ENCODE measurements around the gene GDF7. TPM values are rescaled to one million over a fixed set of nuclear protein-coding genes. Genes with fewer than 3 reads are reported as not detected.

Gene GDF7
- total RNA-seq, 1 experiment from 2014 or later: 0.04 TPM

DNA sequence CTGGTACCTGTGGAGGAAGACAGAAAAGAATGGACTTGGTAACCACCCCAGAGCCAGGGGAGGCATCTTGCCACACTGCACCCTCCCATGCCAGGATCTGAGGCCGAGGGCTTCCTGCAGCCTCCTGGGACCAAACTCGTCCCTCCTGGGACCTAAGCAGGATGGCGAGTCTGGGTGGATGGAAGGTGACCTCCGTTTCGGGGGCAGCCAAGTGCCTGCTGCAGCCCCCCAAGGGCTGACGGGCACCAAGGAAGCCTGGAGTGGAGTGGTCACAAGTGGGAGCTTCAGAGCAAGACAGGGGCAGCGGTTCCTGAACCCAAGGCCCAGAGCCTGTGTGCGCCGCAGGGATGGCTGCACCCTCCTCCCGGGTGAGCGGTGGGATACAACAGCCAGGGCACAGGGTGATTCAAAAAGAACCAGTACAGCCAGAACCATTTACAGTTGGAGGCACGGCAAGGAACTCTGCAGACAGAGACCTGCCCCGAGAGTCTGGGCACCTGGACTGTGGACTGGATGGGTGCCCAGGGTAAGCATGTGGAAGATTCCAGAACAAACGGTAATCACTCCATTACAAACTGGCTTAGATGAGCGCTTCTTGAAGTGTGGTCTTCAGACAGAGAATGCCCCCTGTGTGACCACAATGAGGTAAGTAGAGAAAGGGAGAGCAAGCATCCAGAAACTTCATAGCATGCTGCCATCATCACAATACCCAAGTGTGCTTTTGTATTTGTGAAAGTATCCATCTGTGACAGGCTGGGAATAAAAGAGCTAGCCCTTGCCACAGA lies 28.1 kb upstream of the GDF7 start:
- H2AFZ ChIP-seq (ENCODE audit: low read length): no peak overlapping the region
- no peak for DNase-seq
- Mint-ChIP-seq H3K4me1 (peaks cover 10 to 12% of the 10 kb centered on the region in 2 experiments), H3K4me3 (no peak overlapping the region), H3K36me3 (ENCODE audit: insufficient read depth in 1 of 3, low read depth in 3 of 3) (peaks cover 0 to 13% (median 4%) of the 10 kb centered on the region in 3 experiments; a peak in 4 of 7 replicates), H3K27ac (no peak overlapping the region), H3K27me3 (ENCODE audit: low read depth) (no peaks in the 10 kb centered on the region; the same call in 1 of the 2 replicates), H3K9me3 (no peaks in the 10 kb centered on the region)
- TF ChIP-seq, protein P1, sequence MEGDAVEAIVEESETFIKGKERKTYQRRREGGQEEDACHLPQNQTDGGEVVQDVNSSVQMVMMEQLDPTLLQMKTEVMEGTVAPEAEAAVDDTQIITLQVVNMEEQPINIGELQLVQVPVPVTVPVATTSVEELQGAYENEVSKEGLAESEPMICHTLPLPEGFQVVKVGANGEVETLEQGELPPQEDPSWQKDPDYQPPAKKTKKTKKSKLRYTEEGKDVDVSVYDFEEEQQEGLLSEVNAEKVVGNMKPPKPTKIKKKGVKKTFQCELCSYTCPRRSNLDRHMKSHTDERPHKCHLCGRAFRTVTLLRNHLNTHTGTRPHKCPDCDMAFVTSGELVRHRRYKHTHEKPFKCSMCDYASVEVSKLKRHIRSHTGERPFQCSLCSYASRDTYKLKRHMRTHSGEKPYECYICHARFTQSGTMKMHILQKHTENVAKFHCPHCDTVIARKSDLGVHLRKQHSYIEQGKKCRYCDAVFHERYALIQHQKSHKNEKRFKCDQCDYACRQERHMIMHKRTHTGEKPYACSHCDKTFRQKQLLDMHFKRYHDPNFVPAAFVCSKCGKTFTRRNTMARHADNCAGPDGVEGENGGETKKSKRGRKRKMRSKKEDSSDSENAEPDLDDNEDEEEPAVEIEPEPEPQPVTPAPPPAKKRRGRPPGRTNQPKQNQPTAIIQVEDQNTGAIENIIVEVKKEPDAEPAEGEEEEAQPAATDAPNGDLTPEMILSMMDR (conservative IDR thresholded peaks at IDR 0.05): no peak
- H3K27ac ChIP-seq (ENCODE audit: insufficient read length, low read depth, low read length): no peak overlapping the region
- H3K9ac ChIP-seq (ENCODE audit: extremely low read depth, insufficient read length, low read length): no peak overlapping the region
- H3K4me1 ChIP-seq (ENCODE audit: insufficient read depth, low read length): no peaks in the 10 kb centered on the region
- no CpG with 5 or more reads among the region's 15 CpGs for WGBS (ENCODE audit: extremely low coverage, insufficient read length, low lambda C conversion rate)
- no peaks in the 10 kb centered on the region for H4K20me1 ChIP-seq (ENCODE audit: control insufficient read depth, insufficient read depth, insufficient read length)
- no peak overlapping the region for H2BK20ac ChIP-seq (ENCODE audit: low read depth, low read length, poor library complexity, severe bottlenecking)
- no peaks in the 10 kb centered on the region for H3K79me2 ChIP-seq (ENCODE audit: insufficient read depth, low read length)
- H2BK120ac ChIP-seq (ENCODE audit: low read depth, low read length, poor library complexity, severe bottlenecking): no peak overlapping the region
- no peak overlapping the region for H4K8ac ChIP-seq (replicated peaks; ENCODE audit: insufficient read length, low read depth, low read length)
- H4K91ac ChIP-seq (ENCODE audit: insufficient read length, low read depth, low read length): no peak overlapping the region
- no peak overlapping the region for H3K18ac ChIP-seq (ENCODE audit: insufficient read length, low read depth, low read length)
- H2AK5ac ChIP-seq (ENCODE audit: insufficient read length, low read length): no peak overlapping the region
- no peaks in the 10 kb centered on the region for H3K9me3 ChIP-seq (ENCODE audit: control insufficient read depth, low read depth, low read length)
- H3K56ac ChIP-seq (ENCODE audit: insufficient read length, low read depth, low read length): no peak overlapping the region
- H3K4me2 ChIP-seq (ENCODE audit: insufficient read depth, insufficient read length, low read length): no peak overlapping the region
- H4K5ac ChIP-seq (ENCODE audit: insufficient read length, low read depth, low read length): no peak overlapping the region
- H3K14ac ChIP-seq (ENCODE audit: insufficient read depth, low read length): no peak overlapping the region; the same call in 1 of the 2 replicates
- no peak overlapping the region for H3K23ac ChIP-seq (ENCODE audit: insufficient read length, low read depth, low read length)
- H2BK5ac ChIP-seq (ENCODE audit: insufficient read length, low read length): no peak overlapping the region
- no peak overlapping the region for H3K4ac ChIP-seq (ENCODE audit: low read depth, low read length)
- H2BK12ac ChIP-seq (ENCODE audit: insufficient read length, low read depth, low read length): no peak overlapping the region
- no peak overlapping the region for H3T11ph ChIP-seq (ENCODE audit: low read length)
- no peaks in the 10 kb centered on the region for H3K23me2 ChIP-seq (ENCODE audit: insufficient read length, low read depth, low read length, poor library complexity, severe bottlenecking)
- H3K27me3 ChIP-seq (ENCODE audit: insufficient read depth, low read length): no peaks in the 10 kb centered on the region
- H2BK15ac ChIP-seq (ENCODE audit: low read depth, low read length): no peak overlapping the region
- H3K79me1 ChIP-seq (ENCODE audit: insufficient read depth, low read depth, low read length, poor library complexity, severe bottlenecking): no peaks in the 10 kb centered on the region

Data from H9 (cell line).